A673 (cell line): Measurements from ENCODE around the gene CARM1. TPM values are rescaled to one million over a fixed set of nuclear protein-coding genes. Genes with fewer than 3 reads are reported as not detected.

ENCODE experiments used
- BruUV-seq: library from RNA; stranded (reverse); fragments of 400-500 nt; replicated peaks from 2 replicates; lab custom pipeline; 2021; lab: Mats Ljungman, UMichigan
- CTCF ChIA-PET: fragments of 300-600 bp; sonication (Branson Sonifier 250); formaldehyde crosslinking; loops from one replicate; lab custom pipeline; 2022; ENCODE audit warnings: antibody characterized with exemption; lab: Charles Lee
- POLR2A ChIA-PET: fragments of 300-600 bp; sonication (Branson Sonifier 250); formaldehyde crosslinking; loops from one replicate; lab custom pipeline; 2022; ENCODE audit warnings: antibody characterized with exemption; ENCODE audit not compliant: low non-redundant PET; lab: Charles Lee
- DNase-seq: peaks from one replicate; pipeline ENCODE4 v3.0.0-alpha.2; 2015; ENCODE audit warnings: low spot score
- H3K27ac ChIP-seq: fragments of 200-600 bp; sonication (generic); 2 replicates; pipeline ENCODE4 v1.5.1; 2016; ENCODE audit warnings: mixed run types, low read depth, mild to moderate bottlenecking, mixed read lengths, antibody characterized with exemption, low read length; ENCODE audit not compliant: poor library complexity, severe bottlenecking
- H3K27me3 ChIP-seq: fragments of 200-600 bp; sonication (generic); replicated peaks from 2 replicates; pipeline ENCODE4 v1.6.1; 2017; ENCODE audit warnings: mixed run types, low read depth, mild to moderate bottlenecking, mixed read lengths, antibody characterized with exemption, low read length; ENCODE audit not compliant: insufficient read depth, poor library complexity
- H3K36me3 ChIP-seq: fragments of 200-600 bp; sonication (generic); 2 replicates; pipeline ENCODE4 v1.6.1; 2016; ENCODE audit warnings: mixed run types, mild to moderate bottlenecking, mixed read lengths, antibody characterized with exemption, low read length; ENCODE audit not compliant: insufficient read depth, poor library complexity, severe bottlenecking
- H3K4me1 ChIP-seq: fragments of 200-600 bp; sonication (generic); 2 replicates; pipeline ENCODE4 v1.6.1; 2017; ENCODE audit warnings: mixed run types, mild to moderate bottlenecking, mixed read lengths, antibody characterized with exemption, low read length; ENCODE audit not compliant: insufficient read depth, poor library complexity, severe bottlenecking
- H3K4me3 ChIP-seq: fragments of 200-600 bp; sonication (generic); 2 replicates; pipeline ENCODE4 v1.5.1; 2016; ENCODE audit warnings: low read depth, mixed run types, mild to moderate bottlenecking, mixed read lengths, low read length; ENCODE audit not compliant: poor library complexity, severe bottlenecking
- H3K9me3 ChIP-seq: fragments of 200-600 bp; sonication (generic); 2 replicates; pipeline ENCODE4 v1.6.1; 2016; ENCODE audit warnings: mixed run types, low read depth, mild to moderate bottlenecking, mixed read lengths, antibody characterized with exemption, low read length; ENCODE audit not compliant: poor library complexity, severe bottlenecking
- EZH2 ChIP-seq: fragments of 200-600 bp; sonication (generic); IDR thresholded peaks from 2 replicates; pipeline ENCODE4 v1.6.1; 2017; ENCODE audit warnings: borderline replicate concordance, low read depth, mild to moderate bottlenecking, mixed read lengths, antibody characterized with exemption, low read length; ENCODE audit not compliant: poor library complexity, severe bottlenecking
- intact Hi-C: fragments of 100-400 bp; cut with micrococcal nuclease; formaldehyde crosslinking; loops from one replicate; pipeline ENCODE4 v1.10.0; 2022; ENCODE audit not compliant: unreplicated experiment
- total RNA-seq: library from RNA; stranded (reverse); gene quantifications from 2 replicates; pipeline ENCODE4 v1.2.3, GENCODE V29; 2021
- TF ChIP-seq, protein P1 (sequence below): fragments of 300-800, 200-600 bp; sonication (generic); conservative IDR thresholded peaks from 2 replicates; pipeline ENCODE4 v1.5.1; 2017; ENCODE audit warnings: low read depth, mild to moderate bottlenecking, antibody characterized with exemption, low read length, moderate library complexity, mixed read lengths

CARM1 gene
- total RNA-seq, 1 experiment from 2014 or later = 78.7 TPM

DNA sequence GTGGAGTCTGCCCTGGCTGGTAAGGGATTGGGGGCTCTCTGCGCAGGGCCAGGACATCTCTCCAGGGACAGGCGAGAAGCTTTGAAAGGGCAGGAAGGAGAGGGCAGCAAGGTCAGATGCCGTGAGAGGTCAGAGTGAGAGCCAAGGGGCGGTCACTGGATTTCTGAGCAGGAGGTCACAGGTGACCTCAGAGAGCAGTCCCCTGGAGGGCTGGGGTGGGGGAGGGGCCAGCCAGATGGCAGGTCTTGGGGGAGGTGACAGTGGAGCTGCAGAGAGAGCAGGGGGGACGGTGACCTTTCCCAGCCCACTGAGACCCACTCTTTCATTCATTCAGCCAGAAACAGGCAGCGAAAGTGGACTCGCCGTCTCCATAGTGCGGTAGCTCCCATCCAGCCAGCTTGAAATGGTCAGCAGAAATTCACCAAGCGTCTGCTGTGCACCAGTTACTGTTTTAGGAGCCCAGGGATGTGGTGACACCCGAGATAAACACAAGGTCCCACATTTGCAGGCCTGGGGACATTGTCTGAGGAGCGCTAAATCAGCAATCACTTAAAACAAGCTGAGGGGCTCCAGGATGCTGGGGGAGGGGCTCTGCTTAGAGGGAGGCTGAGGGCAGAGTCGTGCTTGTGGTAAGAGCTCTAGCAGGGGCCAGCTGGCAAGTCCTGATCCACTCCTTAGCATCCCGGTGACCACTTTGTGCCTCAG is 10.2 kb downstream of the CARM1 start:
- ChIA-PET CTCF (no interaction called here), POLR2A (interaction anchor here (0.6 kb wide), 1 partner anchor 88 kb away, joined by 4 read pairs; no protein-coding TSS in a partner anchor)
- Histone ChIP-seq H3K27me3 (no peaks in the 10 kb centered on the region), H3K4me3 (no peak overlapping the region), H3K27ac (peak overlapping the region; percentile 21), H3K4me1 (peaks cover 35% of the 10 kb centered on the region), H3K9me3 (no peaks in the 10 kb centered on the region), H3K36me3 (no peaks in the 10 kb centered on the region)
- no TSS peak for BruUV-seq
- intact Hi-C loops = no loop called here
- TF ChIP-seq EZH2 = no peak
- TF ChIP-seq, protein P1, sequence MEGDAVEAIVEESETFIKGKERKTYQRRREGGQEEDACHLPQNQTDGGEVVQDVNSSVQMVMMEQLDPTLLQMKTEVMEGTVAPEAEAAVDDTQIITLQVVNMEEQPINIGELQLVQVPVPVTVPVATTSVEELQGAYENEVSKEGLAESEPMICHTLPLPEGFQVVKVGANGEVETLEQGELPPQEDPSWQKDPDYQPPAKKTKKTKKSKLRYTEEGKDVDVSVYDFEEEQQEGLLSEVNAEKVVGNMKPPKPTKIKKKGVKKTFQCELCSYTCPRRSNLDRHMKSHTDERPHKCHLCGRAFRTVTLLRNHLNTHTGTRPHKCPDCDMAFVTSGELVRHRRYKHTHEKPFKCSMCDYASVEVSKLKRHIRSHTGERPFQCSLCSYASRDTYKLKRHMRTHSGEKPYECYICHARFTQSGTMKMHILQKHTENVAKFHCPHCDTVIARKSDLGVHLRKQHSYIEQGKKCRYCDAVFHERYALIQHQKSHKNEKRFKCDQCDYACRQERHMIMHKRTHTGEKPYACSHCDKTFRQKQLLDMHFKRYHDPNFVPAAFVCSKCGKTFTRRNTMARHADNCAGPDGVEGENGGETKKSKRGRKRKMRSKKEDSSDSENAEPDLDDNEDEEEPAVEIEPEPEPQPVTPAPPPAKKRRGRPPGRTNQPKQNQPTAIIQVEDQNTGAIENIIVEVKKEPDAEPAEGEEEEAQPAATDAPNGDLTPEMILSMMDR = no peak
- DNase-seq = no peak

DNA sequence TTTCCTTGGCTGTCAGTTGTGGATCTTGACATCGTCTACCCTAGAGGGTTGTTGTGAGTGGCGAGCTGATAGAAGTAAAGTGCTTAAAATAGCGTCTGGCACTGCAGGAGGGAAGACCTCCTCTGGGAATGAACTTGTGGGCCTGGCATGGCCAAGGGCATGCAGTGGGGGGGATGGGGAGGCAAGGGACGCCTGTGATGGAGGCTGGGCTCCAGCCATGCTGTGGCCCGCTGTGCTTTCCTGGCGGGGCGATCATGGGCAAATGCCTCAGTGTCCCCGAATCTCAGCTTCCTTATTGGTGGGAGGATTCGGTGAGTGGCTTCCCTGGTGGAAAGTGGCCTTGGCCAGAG is 10.7 kb downstream of the CARM1 start:
- CTCF ChIA-PET = no interaction called here
- no peaks in the 10 kb centered on the region for H3K27me3 ChIP-seq
- no peaks in the 10 kb centered on the region for H3K36me3 ChIP-seq
- H3K4me3 ChIP-seq = no peak overlapping the region
- POLR2A ChIA-PET = interaction anchor here (0.6 kb wide), 1 partner anchor 88 kb away, joined by 4 read pairs; no protein-coding TSS in a partner anchor
- intact Hi-C loops = no loop called here
- H3K27ac ChIP-seq = no peak overlapping the region
- H3K9me3 ChIP-seq = no peaks in the 10 kb centered on the region
- DNase-seq = no peak
- BruUV-seq = no TSS peak
- peaks cover 36% of the 10 kb centered on the region for H3K4me1 ChIP-seq
- TF ChIP-seq, protein P1 = no peak
- TF ChIP-seq EZH2 = no peak

DNA sequence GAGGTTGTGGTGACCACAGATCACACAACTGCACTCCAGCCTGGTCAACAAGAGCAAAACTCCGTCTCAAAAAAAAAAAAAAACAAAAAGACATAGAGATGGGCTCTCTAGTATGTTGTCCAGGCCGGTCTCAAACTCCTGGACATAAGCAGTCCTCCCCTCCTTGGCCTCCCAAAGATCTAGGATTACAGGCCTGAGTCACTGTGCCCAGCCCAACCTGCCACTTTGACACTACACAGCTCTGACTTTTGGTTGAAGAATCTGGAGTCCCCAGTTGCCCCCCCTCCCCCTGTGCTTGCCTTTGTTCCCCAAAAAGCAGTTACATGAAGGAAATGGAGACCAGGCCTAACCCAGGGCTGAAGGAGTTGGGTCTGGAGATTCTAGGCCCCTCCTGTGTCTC is 12.9 kb downstream of the CARM1 start:
- no TSS peak for BruUV-seq
- Histone ChIP-seq H3K4me3 (no peak overlapping the region), H3K27ac (no peak overlapping the region), H3K36me3 (no peaks in the 10 kb centered on the region), H3K9me3 (no peaks in the 10 kb centered on the region), H3K4me1 (peaks cover 56% of the 10 kb centered on the region), H3K27me3 (no peaks in the 10 kb centered on the region)
- intact Hi-C loops = no loop called here
- DNase-seq = no peak
- ChIA-PET CTCF (no interaction called here), POLR2A (no interaction called here)
- no peak for TF ChIP-seq EZH2
- TF ChIP-seq, protein P1 = no peak
